GM19324 (cell line): ENCODE data around the gene CYS1.
"Not testable (repeated sequence)": the region's sequence is repeated elsewhere in the genome, so short reads cannot be mapped to it uniquely, and the experiment has no call there.

Experiments used
- ATAC-seq: cut with Tn5 transposase; IDR thresholded peaks from one replicate; pipeline ENCODE4 v1.9.1; 2021; ENCODE audit warnings: mild to moderate bottlenecking, moderate library complexity; ENCODE audit not compliant: unreplicated experiment, low FRiP score

CYS1 gene

GRCh38 chr2:10079870-10080535 lies at the start of gene CYS1:
Gene CYS1 (minus strand): TSS chr2:10080411. CDS start chr2:10080223, 188 bp downstream.
- ATAC-seq = peak; percentile 47

- ATAC-seq = no peak
Measured at GRCh38 chr2:10129490-10129889, 49.3 kb upstream of the CYS1 start.

- ATAC-seq = no peak
Measured at GRCh38 chr2:10128420-10128819, 48.2 kb upstream of the CYS1 start.

GRCh38 chr2:10126632-10127026 lies 46.4 kb upstream of the CYS1 start:
- no peak for ATAC-seq

GRCh38 chr2:10125842-10126631 lies 45.8 kb upstream of the CYS1 start:
- ATAC-seq = no peak

GRCh38 chr2:10124538-10125045 lies 44.4 kb upstream of the CYS1 start:
- no peak for ATAC-seq

GRCh38 chr2:10123281-10123680 lies 43.1 kb upstream of the CYS1 start:
- no peak for ATAC-seq

GRCh38 chr2:10122500-10123280 lies 42.5 kb upstream of the CYS1 start, which contains the start of gene RRM2:
Gene RRM2 (plus strand): TSS chr2:10122739. CDS start chr2:10122799, 60 bp downstream.
- peak; percentile 71 for ATAC-seq

- no peak for ATAC-seq
Measured at GRCh38 chr2:10120877-10121574, 40.8 kb upstream of the CYS1 start.

- ATAC-seq = peak; percentile 56
Measured at GRCh38 chr2:10120158-10120876, 40.1 kb upstream of the CYS1 start.

GRCh38 chr2:10119601-10120157 lies 39.5 kb upstream of the CYS1 start:
- no peak for ATAC-seq

- ATAC-seq = no peak
Measured at GRCh38 chr2:10119027-10119325, 38.8 kb upstream of the CYS1 start.

- no peak for ATAC-seq
Measured at GRCh38 chr2:10109311-10109710, 29.1 kb upstream of the CYS1 start.

GRCh38 chr2:10104906-10105305 lies 24.7 kb upstream of the CYS1 start:
- not testable (repeated sequence) for ATAC-seq

- no peak for ATAC-seq
Measured at GRCh38 chr2:10103179-10103578, 23.0 kb upstream of the CYS1 start.

- no peak for ATAC-seq
Measured at GRCh38 chr2:10101491-10101890, 21.3 kb upstream of the CYS1 start.

- ATAC-seq = peak; percentile 58
Measured at GRCh38 chr2:10097352-10098148, 17.3 kb upstream of the CYS1 start.

GRCh38 chr2:10096641-10097040 lies 16.4 kb upstream of the CYS1 start:
- ATAC-seq = no peak

- ATAC-seq = no peak
Measured at GRCh38 chr2:10095175-10095574, 15.0 kb upstream of the CYS1 start.
